HepG2 (cell line): ENCODE measurements around the gene UNC13D. TPM values are rescaled to one million over a fixed set of nuclear protein-coding genes. Genes with fewer than 3 reads are reported as not detected.
A peak's percentile ranks its signal among the peaks of the same experiment; 100 is the strongest.

Source experiments
- ARNT ChIP-seq: fragments of 450-650 bp; IDR thresholded peaks from 2 replicates; pipeline ENCODE4 v1.6.1; 2017
- ATF1 ChIP-seq: IDR thresholded peaks from 2 replicates; pipeline ENCODE4 v1.6.1; 2016; ENCODE audit warnings: mild to moderate bottlenecking, control low read depth
- CBX1 ChIP-seq: IDR thresholded peaks from one replicate; pipeline ENCODE4 v1.6.1; 2016; ENCODE audit warnings: antibody characterized with exemption, low read depth
- CEBPG ChIP-seq: IDR thresholded peaks from 2 replicates; pipeline ENCODE4 v1.6.1; 2016
- FOXK1 ChIP-seq: sonication (generic); formaldehyde crosslinking; IDR thresholded peaks from 2 replicates; pipeline ENCODE4 v1.4.0; 2020; ENCODE audit warnings: low read depth, missing genetic modification reagents, borderline replicate concordance
- GTF3A ChIP-seq: sonication (generic); formaldehyde crosslinking; conservative IDR thresholded peaks from 2 replicates; pipeline ENCODE4 v1.4.0; 2020; ENCODE audit warnings: mild to moderate bottlenecking, missing genetic modification reagents
- HOXA9 ChIP-seq: sonication (generic); formaldehyde crosslinking; IDR thresholded peaks from 2 replicates; pipeline ENCODE4 v1.8.1; 2022; ENCODE audit warnings: missing genetic modification reagents, mild to moderate bottlenecking, moderate library complexity, borderline replicate concordance
- KAT2B ChIP-seq: fragments of 150-350 bp; IDR thresholded peaks from 2 replicates; pipeline ENCODE4 v1.6.1; 2014; ENCODE audit warnings: low read depth, low read length, borderline replicate concordance
- MAFK ChIP-seq, 2 experiments: IDR thresholded peaks in 1 of 2; conservative IDR thresholded peaks in 1 of 2; 2 replicates each; pipeline ENCODE4 v1.6.1; 2011; ENCODE audit warnings: improper control_type of control experiment in 2 of 2, low read length in 2 of 2
- NAIF1 ChIP-seq: sonication (generic); formaldehyde crosslinking; IDR thresholded peaks from 2 replicates; pipeline ENCODE4 v1.5.0; 2020; ENCODE audit warnings: mild to moderate bottlenecking, missing genetic modification reagents, borderline replicate concordance
- NFKB2 ChIP-seq: sonication (generic); formaldehyde crosslinking; IDR thresholded peaks from 2 replicates; pipeline ENCODE4 v1.4.0; 2020; ENCODE audit warnings: missing genetic modification reagents, borderline replicate concordance
- RARA ChIP-seq: IDR thresholded peaks from 2 replicates; pipeline ENCODE4 v1.6.1; 2016; ENCODE audit warnings: missing genetic modification reagents, missing compliant biosample characterization
- RORA ChIP-seq: sonication (generic); formaldehyde crosslinking; IDR thresholded peaks from 2 replicates; pipeline ENCODE4 v1.5.0; 2020; ENCODE audit warnings: mild to moderate bottlenecking, missing genetic modification reagents, moderate library complexity
- YEATS4 ChIP-seq: sonication (generic); formaldehyde crosslinking; IDR thresholded peaks from 2 replicates; pipeline ENCODE4 v1.4.0; 2020; ENCODE audit warnings: missing genetic modification reagents, borderline replicate concordance
- ZBTB37 ChIP-seq: sonication (generic); formaldehyde crosslinking; IDR thresholded peaks from 2 replicates; pipeline ENCODE4 v1.4.0; 2020; ENCODE audit warnings: mild to moderate bottlenecking, missing genetic modification reagents
- ZHX2 ChIP-seq, 2 experiments: sonication (generic) in 1 of 2; formaldehyde crosslinking in 1 of 2; IDR thresholded peaks; 2 replicates each; pipeline versions ENCODE4 v1.6.1 to v1.9.0; 2014 to 2022; ENCODE audit warnings: antibody characterized with exemption in 1 of 2, borderline replicate concordance in 1 of 2, inconsistent platforms in 1 of 2, low read depth in 1 of 2, missing genetic modification reagents in 1 of 2
- ZNF160 ChIP-seq: sonication (generic); formaldehyde crosslinking; IDR thresholded peaks from 2 replicates; pipeline ENCODE4 v1.8.0; 2022; ENCODE audit warnings: mild to moderate bottlenecking, inconsistent platforms, missing genetic modification reagents
- ZNF24 ChIP-seq: fragments of 450-650 bp; IDR thresholded peaks from 2 replicates; pipeline ENCODE4 v1.6.1; 2017; ENCODE audit warnings: antibody characterized with exemption, mild to moderate bottlenecking
- ZNF460 ChIP-seq: sonication (generic); formaldehyde crosslinking; IDR thresholded peaks from 2 replicates; pipeline ENCODE4 v1.5.1; 2020; ENCODE audit warnings: missing genetic modification reagents, mild to moderate bottlenecking, borderline replicate concordance
- ZNF569 ChIP-seq: sonication (generic); formaldehyde crosslinking; IDR thresholded peaks from 2 replicates; pipeline ENCODE4 v1.5.0; 2020; ENCODE audit warnings: mild to moderate bottlenecking, missing genetic modification reagents, moderate library complexity, borderline replicate concordance
- ZNF747 ChIP-seq: sonication (generic); formaldehyde crosslinking; IDR thresholded peaks from 2 replicates; pipeline ENCODE4 v1.8.1; 2023; ENCODE audit warnings: missing genetic modification reagents, mild to moderate bottlenecking, borderline replicate concordance
- ZNF781 ChIP-seq: sonication (generic); formaldehyde crosslinking; IDR thresholded peaks from 2 replicates; pipeline ENCODE4 v1.5.1; 2020; ENCODE audit warnings: borderline replicate concordance, mild to moderate bottlenecking, missing genetic modification reagents; ENCODE audit errors: not compliant biosample characterization
- ZSCAN31 ChIP-seq: sonication (generic); formaldehyde crosslinking; IDR thresholded peaks from 2 replicates; pipeline ENCODE4 v1.5.0; 2020; ENCODE audit warnings: low read depth, mild to moderate bottlenecking, missing genetic modification reagents
- polyA plus RNA-seq, 8 experiments: library from polyadenylated mRNA; depleted of rRNA in 3 of 8; stranded (reverse) in 7 of 8; unstranded in 1 of 8; fragments of >200 nt; fragmentation: Illumina TruSeq in 4 of 8; extraction: Trizol in 4 of 8; gene quantifications; 2 replicates each; pipeline versions ENCODE4 v1.2.1 to v1.2.3, GENCODE V29; 2011 to 2016; ENCODE audit warnings: low read depth in 4 of 8, missing spikeins in 1 of 8, mixed read lengths in 1 of 8; ENCODE audit not compliant: insufficient read depth in 1 of 8
- total RNA-seq, 5 experiments: library from RNA; depleted of rRNA; stranded (reverse); fragments of >200 nt; fragmentation: Illumina TruSeq; extraction: Trizol; gene quantifications; 2 replicates each; pipeline ENCODE4 v1.2.3, GENCODE V29; 2016; ENCODE audit warnings: low read depth in 1 of 5

Gene UNC13D
- total and polyA plus RNA-seq, 2 of the 13 experiments (the other 11 are each of a cell fraction or from before 2014, with no cell fraction given) = 29.7 to 42.7 TPM

- TF ChIP-seq ZHX2 (IDR thresholded peaks at IDR 0.05; ENCODE audit: low read depth) = peak; percentile 32; the same call in 1 of the 2 replicates
- peak; percentile 29; the same call in 1 of the 2 replicates for TF ChIP-seq ZHX2 (CRISPR knock-in tag; IDR thresholded peaks at IDR 0.05; ENCODE audit: borderline replicate concordance)
- TF ChIP-seq ZBTB37 (CRISPR knock-in tag) = 0 out of 2 replicates have a peak, but pooled peaks have one; percentile 57
- TF ChIP-seq NFKB2 (CRISPR knock-in tag) = peak; percentile 76; the same call in 1 of the 2 replicates
- TF ChIP-seq MAFK (conservative IDR thresholded peaks at IDR 0.05 in 1 of 2, IDR thresholded peaks at IDR 0.05 in 1 of 2; ENCODE audit: low read length in 2 of 2) = no peak
- TF ChIP-seq ZSCAN31 = peak; percentile 97
- TF ChIP-seq YEATS4 (CRISPR knock-in tag) = peak; percentile 92
- peak; percentile 100 for TF ChIP-seq NAIF1 (CRISPR knock-in tag)
- TF ChIP-seq ZNF781 (CRISPR knock-in tag) = no peak
- no peak for TF ChIP-seq ZNF24
- peak; percentile 27 for TF ChIP-seq CBX1
- peak; percentile 51; the same call in 1 of the 2 replicates for TF ChIP-seq HOXA9 (CRISPR knock-in tag)
- no peak for TF ChIP-seq GTF3A
- TF ChIP-seq ZNF460 (CRISPR knock-in tag) = no peak; the same call in 1 of the 2 replicates
- TF ChIP-seq ARNT = no peak
- TF ChIP-seq FOXK1 = peak; percentile 98
- TF ChIP-seq RORA = no peak
- TF ChIP-seq ATF1 (CRISPR knock-in tag) = peak; percentile 89
- TF ChIP-seq ZNF160 = peak; percentile 92
- TF ChIP-seq KAT2B = no peak
- peak; percentile 88 for TF ChIP-seq CEBPG (CRISPR knock-in tag)
- peak; percentile 98; the same call in 1 of the 2 replicates for TF ChIP-seq ZNF569 (CRISPR knock-in tag)
- TF ChIP-seq ZNF747 (CRISPR knock-in tag) = peak; percentile 82; the same call in 1 of the 2 replicates
- TF ChIP-seq RARA (CRISPR knock-in tag) = peak; percentile 11; the same call in 1 of the 2 replicates
Measured at GRCh38 chr17:75855310-75856061, 11.3 kb upstream of the UNC13D start, which contains the start of gene WBP2 (continued).
